HCT116 (cell line): ENCODE measurements around the gene MLANA.

Experiments
- CBX3 ChIP-seq: IDR thresholded peaks from 2 replicates; pipeline ENCODE4 v1.6.1; 2012; ENCODE audit warnings: low read depth
- CEBPB ChIP-seq: IDR thresholded peaks from 2 replicates; pipeline ENCODE4 v1.6.1; 2012; ENCODE audit warnings: low read depth
- CTCF ChIP-seq, 3 experiments: fragments of 200-600 bp in 1 of 3; sonication (generic) in 1 of 3; IDR thresholded peaks in 2 of 3; conservative IDR thresholded peaks in 1 of 3; 2 replicates each; pipeline ENCODE4 v1.5.1; 2012 to 2017; ENCODE audit warnings: low read depth in 2 of 3, low read length in 2 of 3, antibody characterized with exemption in 1 of 3, borderline replicate concordance in 1 of 3, control low read depth in 1 of 3, mild to moderate bottlenecking in 1 of 3, mixed read lengths in 1 of 3, mixed run types in 1 of 3, moderate library complexity in 1 of 3; ENCODE audit not compliant: insufficient read depth in 1 of 3
- EZH2 ChIP-seq: fragments of 200-600 bp; sonication (generic); IDR thresholded peaks from 2 replicates; pipeline ENCODE4 v1.6.1; 2017; ENCODE audit warnings: antibody characterized with exemption, mixed run types
- POLR2A ChIP-seq: IDR thresholded peaks from 2 replicates; pipeline ENCODE4 v1.7.0; 2011; ENCODE audit warnings: borderline replicate concordance; ENCODE audit not compliant: insufficient read depth, insufficient read length; ENCODE audit errors: extremely low read depth
- YY1 ChIP-seq: IDR thresholded peaks from 2 replicates; pipeline ENCODE4 v1.6.1; 2011; ENCODE audit warnings: low read length, low read depth, moderate library complexity, mild to moderate bottlenecking; ENCODE audit not compliant: insufficient replicate concordance; ENCODE audit errors: extremely low read depth
- ZNF274 ChIP-seq: fragments of 200-500 bp; sonication (Bioruptor generic); IDR thresholded peaks from 2 replicates; pipeline ENCODE4 v1.6.1; 2014; ENCODE audit warnings: mild to moderate bottlenecking, low read depth, low read length, inconsistent platforms

GRCh38 chr9:5902377-5902776 is 11.7 kb downstream of the MLANA start:
- TF ChIP-seq EZH2 (no peak), ZNF274 (no peak), CBX3 (no peak), CTCF (IDR thresholded peaks at IDR 0.05 in 2 of 3, conservative IDR thresholded peaks at IDR 0.05 in 1 of 3; ENCODE audit: borderline replicate concordance in 1 of 3, insufficient read depth in 1 of 3, low read depth in 2 of 3, low read length in 2 of 3) (no peak), YY1 (no peak), CEBPB (no peak), POLR2A (no peak)
